ENCODE measurements around the gene KRT3. TPM values are rescaled to one million over a fixed set of nuclear protein-coding genes. Genes with fewer than 3 reads are reported as not detected.

KRT3 gene
- total and polyA plus RNA-seq, 4 donors = not detected

GRCh38 chr12:52811191-52812072, 15.5 kb upstream of the KRT3 start:
- no peak overlapping the region for H3K9ac ChIP-seq (ENCODE audit: low read depth in 1 of 2, low read length in 2 of 2)
- no peak for DNase-seq (ENCODE audit: low spot score)
- H3K9me3 ChIP-seq (ENCODE audit: control insufficient read depth in 4 of 4, low read length in 3 of 4) = no peaks in the 10 kb centered on the region
- no peak for TF ChIP-seq JUND (IDR thresholded peaks at IDR 0.05)
- no peak for TF ChIP-seq YY1 (IDR thresholded peaks at IDR 0.05)
- TF ChIP-seq GABPA (IDR thresholded peaks at IDR 0.05 in 1 of 2, conservative IDR thresholded peaks at IDR 0.05 in 1 of 2) = no peak
- TF ChIP-seq TAF1 (conservative IDR thresholded peaks at IDR 0.05) = no peak
- no peak for TF ChIP-seq FOXA2 (IDR thresholded peaks at IDR 0.05)
- TF ChIP-seq, protein P1, sequence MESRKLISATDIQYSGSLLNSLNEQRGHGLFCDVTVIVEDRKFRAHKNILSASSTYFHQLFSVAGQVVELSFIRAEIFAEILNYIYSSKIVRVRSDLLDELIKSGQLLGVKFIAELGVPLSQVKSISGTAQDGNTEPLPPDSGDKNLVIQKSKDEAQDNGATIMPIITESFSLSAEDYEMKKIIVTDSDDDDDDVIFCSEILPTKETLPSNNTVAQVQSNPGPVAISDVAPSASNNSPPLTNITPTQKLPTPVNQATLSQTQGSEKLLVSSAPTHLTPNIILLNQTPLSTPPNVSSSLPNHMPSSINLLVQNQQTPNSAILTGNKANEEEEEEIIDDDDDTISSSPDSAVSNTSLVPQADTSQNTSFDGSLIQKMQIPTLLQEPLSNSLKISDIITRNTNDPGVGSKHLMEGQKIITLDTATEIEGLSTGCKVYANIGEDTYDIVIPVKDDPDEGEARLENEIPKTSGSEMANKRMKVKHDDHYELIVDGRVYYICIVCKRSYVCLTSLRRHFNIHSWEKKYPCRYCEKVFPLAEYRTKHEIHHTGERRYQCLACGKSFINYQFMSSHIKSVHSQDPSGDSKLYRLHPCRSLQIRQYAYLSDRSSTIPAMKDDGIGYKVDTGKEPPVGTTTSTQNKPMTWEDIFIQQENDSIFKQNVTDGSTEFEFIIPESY (IDR thresholded peaks at IDR 0.05) = no peak
- TF ChIP-seq SP1 (IDR thresholded peaks at IDR 0.05) = no peak
- no peak for TF ChIP-seq NR2F2 (IDR thresholded peaks at IDR 0.05)
- no peak for TF ChIP-seq RAD21 (IDR thresholded peaks at IDR 0.05)
- TF ChIP-seq, protein P2, sequence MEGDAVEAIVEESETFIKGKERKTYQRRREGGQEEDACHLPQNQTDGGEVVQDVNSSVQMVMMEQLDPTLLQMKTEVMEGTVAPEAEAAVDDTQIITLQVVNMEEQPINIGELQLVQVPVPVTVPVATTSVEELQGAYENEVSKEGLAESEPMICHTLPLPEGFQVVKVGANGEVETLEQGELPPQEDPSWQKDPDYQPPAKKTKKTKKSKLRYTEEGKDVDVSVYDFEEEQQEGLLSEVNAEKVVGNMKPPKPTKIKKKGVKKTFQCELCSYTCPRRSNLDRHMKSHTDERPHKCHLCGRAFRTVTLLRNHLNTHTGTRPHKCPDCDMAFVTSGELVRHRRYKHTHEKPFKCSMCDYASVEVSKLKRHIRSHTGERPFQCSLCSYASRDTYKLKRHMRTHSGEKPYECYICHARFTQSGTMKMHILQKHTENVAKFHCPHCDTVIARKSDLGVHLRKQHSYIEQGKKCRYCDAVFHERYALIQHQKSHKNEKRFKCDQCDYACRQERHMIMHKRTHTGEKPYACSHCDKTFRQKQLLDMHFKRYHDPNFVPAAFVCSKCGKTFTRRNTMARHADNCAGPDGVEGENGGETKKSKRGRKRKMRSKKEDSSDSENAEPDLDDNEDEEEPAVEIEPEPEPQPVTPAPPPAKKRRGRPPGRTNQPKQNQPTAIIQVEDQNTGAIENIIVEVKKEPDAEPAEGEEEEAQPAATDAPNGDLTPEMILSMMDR (IDR thresholded peaks at IDR 0.05; ENCODE audit: low read depth, low read length, missing input control) = no peak
- no peak for TF ChIP-seq HNF4G (IDR thresholded peaks at IDR 0.05)
- TF ChIP-seq MAX (IDR thresholded peaks at IDR 0.05) = no peak
- H3K27me3 ChIP-seq (ENCODE audit: control insufficient read depth in 4 of 4, insufficient read depth in 4 of 4, low read length in 3 of 4) = peaks cover 0 to 6% (median under 1%) of the 10 kb centered on the region in 4 donors
- H3K27ac ChIP-seq (ENCODE audit: low read depth in 1 of 2, low read length in 2 of 2) = no peak overlapping the region
- no peak overlapping the region for H3K4me3 ChIP-seq (ENCODE audit: low read depth in 1 of 3, low read length in 3 of 3)
- no peaks in the 10 kb centered on the region for H3K4me1 ChIP-seq (ENCODE audit: control insufficient read depth in 4 of 4, insufficient read depth in 4 of 4, low read length in 3 of 4)
- WGBS = 83% methylated on average over 9 of the region's 9 CpGs
- H3K36me3 ChIP-seq (ENCODE audit: control insufficient read depth in 4 of 4, insufficient read depth in 3 of 4, low read depth in 1 of 4, low read length in 3 of 4) = no peaks in the 10 kb centered on the region

GRCh38 chr12:52810554-52810953, 14.6 kb upstream of the KRT3 start:
- Histone ChIP-seq H3K27ac (ENCODE audit: low read depth in 1 of 2, low read length in 2 of 2) (no peak overlapping the region), H3K36me3 (ENCODE audit: control insufficient read depth in 4 of 4, insufficient read depth in 3 of 4, low read depth in 1 of 4, low read length in 3 of 4) (no peaks in the 10 kb centered on the region), H3K4me3 (ENCODE audit: low read depth in 1 of 3, low read length in 3 of 3) (no peak overlapping the region), H3K4me1 (ENCODE audit: control insufficient read depth in 4 of 4, insufficient read depth in 4 of 4, low read length in 3 of 4) (no peaks in the 10 kb centered on the region), H3K9me3 (ENCODE audit: control insufficient read depth in 4 of 4, low read length in 3 of 4) (no peaks in the 10 kb centered on the region), H3K27me3 (ENCODE audit: control insufficient read depth in 4 of 4, insufficient read depth in 4 of 4, low read length in 3 of 4) (peaks cover 0 to 6% (median under 1%) of the 10 kb centered on the region in 4 donors), H3K9ac (ENCODE audit: low read depth in 1 of 2, low read length in 2 of 2) (no peak overlapping the region)
- 65% methylated on average over 5 of the region's 5 CpGs for WGBS
- TF ChIP-seq SP1 (IDR thresholded peaks at IDR 0.05) (no peak), HNF4G (IDR thresholded peaks at IDR 0.05) (no peak), MAX (IDR thresholded peaks at IDR 0.05) (no peak), HNF4A (conservative IDR thresholded peaks at IDR 0.05) (no peak), GABPA (IDR thresholded peaks at IDR 0.05 in 1 of 2, conservative IDR thresholded peaks at IDR 0.05 in 1 of 2) (no peak), YY1 (IDR thresholded peaks at IDR 0.05) (no peak), RAD21 (IDR thresholded peaks at IDR 0.05) (no peak)
- TF ChIP-seq, protein P2 (IDR thresholded peaks at IDR 0.05; ENCODE audit: low read depth, low read length, missing input control) = no peak
- TF ChIP-seq, protein P3, sequence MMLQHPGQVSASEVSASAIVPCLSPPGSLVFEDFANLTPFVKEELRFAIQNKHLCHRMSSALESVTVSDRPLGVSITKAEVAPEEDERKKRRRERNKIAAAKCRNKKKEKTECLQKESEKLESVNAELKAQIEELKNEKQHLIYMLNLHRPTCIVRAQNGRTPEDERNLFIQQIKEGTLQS (IDR thresholded peaks at IDR 0.05) = no peak
- no peak for DNase-seq (ENCODE audit: low spot score)

All from liver (tissue), 9 donors.